HG03159 (cell line): Measurements from ENCODE around the gene RBBP8NL.

Source experiments
- ATAC-seq: cut with Tn5 transposase; IDR thresholded peaks from one replicate; pipeline ENCODE4 v1.9.1; 2021; ENCODE audit warnings: mild to moderate bottlenecking, moderate library complexity; ENCODE audit not compliant: unreplicated experiment

Gene RBBP8NL

DNA sequence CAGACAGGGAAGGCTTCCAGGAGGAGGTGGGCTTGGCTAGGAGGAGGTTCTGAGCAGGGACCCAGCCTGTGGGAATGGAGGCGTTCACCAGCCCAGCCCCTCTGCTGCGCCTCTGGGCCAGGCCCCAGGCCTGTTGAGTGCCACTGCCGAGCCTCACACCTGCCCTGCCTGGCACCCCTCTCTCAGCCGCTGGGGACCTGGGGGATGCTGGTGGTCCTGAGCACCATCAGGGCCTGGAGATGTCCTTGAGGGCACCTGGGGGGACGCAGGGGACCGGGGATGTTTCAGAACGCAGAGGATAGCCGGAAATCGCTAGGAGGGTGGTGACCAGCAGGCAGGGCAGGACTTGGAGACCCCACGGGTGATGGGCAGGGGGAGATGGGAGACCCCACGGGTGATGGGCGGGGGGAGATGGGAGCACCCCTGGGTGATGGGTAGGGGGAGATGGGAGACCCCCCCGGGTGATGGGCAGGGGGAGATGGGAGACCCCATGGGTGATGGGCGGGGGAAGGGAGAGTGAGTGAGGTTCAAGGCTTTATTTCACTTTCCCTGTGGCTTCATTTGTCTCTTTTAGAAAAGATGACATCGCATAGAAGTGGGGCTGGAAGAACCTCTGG is 35.7 kb upstream of the RBBP8NL start:
- no peak for ATAC-seq

DNA sequence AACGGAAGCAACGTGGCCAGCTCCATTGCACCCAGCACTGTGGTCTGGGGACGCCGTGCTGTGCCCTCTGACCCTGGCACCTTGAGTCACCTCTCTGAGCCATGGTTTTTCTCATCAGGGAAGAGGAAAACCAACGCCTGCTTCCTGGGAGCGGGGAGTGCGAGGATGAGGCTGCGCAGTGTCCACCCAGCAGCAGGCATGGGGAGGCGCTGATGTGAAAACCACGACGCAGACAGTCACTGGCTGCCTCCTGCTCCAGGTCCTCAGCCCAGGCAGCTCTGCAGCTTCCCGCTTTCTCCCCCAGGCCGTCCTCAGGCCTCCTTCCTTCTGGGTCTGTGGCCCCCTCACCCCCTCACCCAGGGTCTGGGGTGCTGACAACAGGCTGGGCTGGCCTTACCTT is 34.5 kb upstream of the RBBP8NL start:
- no peak for ATAC-seq

DNA sequence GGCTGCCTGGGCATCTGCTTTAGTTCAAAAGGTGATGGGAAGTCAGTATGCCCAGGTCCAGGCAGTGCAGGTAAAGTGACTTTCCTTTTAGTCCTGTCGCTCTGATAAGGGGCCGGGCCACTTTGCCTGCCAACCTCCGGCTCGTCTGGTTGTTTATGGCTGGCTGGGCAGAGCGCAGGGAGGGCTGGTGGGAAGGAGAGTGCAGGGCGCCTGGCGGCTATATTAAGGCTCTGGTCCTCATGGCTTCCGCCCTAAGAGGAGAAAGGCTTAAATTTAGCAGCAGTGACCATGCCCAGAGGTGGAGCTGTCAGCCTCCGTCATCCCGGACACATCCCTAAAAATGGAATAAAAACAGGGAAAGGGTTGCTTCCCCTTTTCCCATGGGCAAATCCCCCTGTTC is 33.8 kb upstream of the RBBP8NL start:
- no peak for ATAC-seq

DNA sequence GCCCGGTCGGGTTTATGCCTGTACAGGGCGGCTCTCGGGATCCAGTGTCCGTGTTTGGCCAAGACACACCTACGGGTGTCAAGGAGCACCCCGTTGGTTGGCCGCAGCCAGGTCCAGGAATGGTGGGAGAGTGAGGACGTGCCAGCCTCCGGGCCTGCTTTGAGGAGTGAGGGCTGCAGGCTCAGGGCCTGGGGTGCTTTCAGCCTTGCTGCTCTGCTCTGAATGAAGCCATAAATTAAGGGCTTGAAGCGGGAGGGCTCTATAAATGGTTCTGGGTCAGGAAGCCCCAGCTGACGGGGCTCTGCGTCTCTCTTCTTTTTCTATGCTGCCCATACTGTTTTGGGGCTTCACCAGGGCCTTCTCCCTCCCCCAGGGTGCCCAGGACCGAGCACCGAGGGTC is 33.3 kb upstream of the RBBP8NL start:
- no peak for ATAC-seq

DNA sequence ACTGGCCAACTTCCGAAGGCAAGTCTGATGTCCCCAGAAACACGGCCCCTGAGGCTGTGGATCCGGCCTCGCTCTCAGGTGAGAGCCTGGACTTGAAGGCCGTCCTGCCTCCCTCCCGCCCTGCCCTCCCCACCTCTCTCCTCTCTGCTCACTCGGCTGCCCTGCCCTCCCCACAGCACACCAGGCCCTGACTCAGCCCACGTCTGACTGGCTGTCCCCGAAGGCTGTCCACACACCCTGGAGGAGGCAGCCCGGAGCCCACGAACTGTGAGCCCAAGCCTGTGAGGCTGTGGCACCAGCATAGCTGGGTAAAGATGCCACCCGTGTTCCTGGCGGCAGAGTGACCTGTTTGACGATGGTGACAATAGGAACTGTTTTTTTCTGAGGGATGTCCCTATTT is 32.1 kb upstream of the RBBP8NL start:
- ATAC-seq, result no peak

DNA sequence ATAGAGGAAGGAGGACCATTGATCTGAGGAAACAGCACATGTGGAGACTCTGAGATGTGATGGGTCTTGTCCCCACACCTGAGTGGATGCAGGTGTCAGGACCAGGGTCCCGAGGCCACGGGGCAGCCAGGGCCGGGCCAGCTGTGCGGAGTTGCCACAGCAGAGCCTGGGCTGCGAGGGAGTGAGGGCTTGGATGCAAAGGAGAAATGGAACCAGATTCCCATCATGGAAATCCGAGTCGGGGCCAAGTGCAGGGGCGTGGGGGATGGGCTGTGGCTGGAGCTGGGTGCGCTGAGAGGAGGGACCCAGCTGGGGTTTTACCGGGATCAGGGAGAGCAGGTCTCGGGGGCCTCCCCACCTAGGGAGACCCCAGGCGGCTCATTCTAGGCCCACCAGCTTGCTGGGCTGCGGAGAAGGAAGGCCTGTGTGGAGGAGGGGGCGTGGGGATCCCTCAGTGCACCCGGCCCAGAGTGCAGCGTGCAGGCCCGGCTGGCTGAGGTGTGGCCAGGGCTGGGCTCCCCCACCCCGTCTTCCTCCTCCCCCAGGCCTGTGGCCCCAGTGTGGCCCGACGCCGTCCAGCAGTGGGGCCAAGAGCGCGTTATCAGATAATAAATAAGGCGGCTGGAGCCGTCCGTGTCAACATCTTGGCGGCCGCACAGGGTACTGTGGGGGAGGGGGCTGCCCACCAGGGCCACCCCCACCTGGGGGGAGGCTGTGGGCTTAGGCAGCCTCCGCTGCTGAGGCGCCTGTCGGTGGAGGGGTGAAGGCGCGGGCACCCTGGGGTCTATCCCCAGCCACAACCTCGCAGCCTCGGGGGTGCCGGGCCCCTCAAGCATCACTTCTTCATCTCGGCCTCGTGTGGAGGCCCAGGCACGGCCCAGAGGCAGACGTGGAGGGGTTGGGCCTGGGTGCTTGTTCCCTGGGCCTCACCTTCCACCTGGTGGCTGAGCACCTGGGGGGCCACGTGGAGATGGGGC is 31.2 kb upstream of the RBBP8NL start:
- ATAC-seq, result no peak

DNA sequence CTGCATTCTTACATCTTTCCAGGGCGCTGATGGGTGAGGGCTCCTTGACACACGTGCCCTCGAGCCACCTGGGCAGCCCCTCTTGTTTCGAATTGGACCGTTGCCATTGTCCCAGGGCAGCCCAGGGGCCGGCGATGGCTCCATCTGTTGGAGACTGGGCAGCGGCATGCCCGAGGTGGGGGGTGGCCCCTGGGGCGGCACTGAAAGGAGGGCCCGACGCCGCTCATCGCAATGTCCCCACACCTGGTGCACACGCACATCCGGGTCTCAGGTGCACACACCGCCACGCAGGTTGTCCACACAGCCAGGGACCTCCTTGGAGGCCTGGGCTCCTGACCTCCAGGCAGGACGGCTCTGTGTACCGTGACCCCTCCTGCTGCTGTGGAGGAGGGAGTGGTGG is 30.5 kb upstream of the RBBP8NL start:
- no peak for ATAC-seq

DNA sequence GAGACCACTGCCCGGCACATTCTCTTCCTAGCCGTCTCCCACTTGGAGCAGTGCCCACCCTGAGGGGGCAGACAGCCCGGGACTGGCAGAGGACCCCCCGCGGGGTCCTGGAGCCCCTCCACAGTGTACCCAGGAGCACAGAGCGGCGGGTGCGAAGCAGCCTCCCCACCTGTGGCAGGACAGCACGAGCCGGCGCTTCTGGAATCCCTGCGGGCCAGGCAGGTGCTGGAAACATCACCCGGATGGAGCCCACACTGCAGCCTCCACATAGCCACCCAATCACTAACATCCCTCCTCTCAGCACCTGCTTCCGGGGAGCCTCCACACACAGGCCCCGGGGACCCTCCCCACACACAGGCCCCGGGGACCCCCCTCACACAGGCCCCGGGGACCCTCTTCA is 29.8 kb upstream of the RBBP8NL start:
- no peak for ATAC-seq

DNA sequence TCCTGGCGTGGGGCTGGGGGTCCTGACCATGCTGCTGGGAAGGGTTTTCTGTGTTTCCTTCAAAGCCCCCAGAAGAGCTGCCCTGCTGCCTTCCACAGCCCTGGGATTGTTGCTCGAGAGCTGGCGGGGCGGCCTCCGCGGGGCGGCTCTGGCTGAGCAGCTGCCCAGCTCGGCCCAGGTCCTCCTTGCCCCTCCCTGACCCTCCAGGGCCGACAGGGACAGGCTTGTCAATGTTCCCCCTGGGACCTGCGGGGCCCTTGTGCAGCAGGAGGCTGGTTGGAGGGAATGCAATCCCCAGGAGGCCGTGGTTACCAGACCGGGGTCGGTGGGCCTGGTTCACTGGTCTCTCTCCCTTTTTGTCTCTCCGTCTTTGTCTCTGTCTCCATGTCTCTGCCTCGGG is 28.6 kb upstream of the RBBP8NL start:
- no peak for ATAC-seq

DNA sequence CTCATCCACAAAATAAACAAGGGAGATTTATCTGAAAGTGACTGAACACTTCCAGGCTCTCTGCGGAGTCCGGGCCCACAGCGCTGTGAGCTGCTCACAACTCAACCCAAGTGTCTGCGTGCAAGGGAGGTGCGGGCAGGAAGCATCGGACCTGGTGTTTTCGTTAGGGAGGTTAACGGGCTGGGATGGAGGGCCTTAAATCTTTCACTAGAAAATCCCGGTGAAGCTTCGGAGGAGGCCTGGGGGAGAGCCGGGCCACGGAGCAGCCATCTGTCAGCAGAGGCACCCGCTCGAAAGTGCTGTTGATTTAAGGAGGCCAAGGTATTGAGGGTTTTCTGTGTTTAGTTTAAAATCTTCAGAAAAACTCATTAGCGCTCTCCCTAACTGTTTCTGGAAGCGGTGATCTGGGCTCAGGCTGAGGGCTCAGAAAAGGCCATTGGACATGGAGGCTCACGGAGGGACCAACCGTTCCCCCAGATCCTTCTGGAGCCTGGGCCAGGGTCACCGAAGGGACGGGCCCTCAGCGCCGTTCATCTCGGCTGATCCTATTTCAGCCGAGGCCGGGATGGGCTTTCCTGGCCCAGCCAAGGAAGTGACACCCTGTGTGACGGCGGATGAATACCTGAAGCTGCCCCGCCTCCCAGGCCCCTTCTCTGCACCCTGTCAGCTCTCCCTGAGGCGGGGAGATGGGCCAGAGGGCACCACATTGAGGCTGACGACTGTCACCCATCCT is 27.7 kb upstream of the RBBP8NL start:
- no peak for ATAC-seq

DNA sequence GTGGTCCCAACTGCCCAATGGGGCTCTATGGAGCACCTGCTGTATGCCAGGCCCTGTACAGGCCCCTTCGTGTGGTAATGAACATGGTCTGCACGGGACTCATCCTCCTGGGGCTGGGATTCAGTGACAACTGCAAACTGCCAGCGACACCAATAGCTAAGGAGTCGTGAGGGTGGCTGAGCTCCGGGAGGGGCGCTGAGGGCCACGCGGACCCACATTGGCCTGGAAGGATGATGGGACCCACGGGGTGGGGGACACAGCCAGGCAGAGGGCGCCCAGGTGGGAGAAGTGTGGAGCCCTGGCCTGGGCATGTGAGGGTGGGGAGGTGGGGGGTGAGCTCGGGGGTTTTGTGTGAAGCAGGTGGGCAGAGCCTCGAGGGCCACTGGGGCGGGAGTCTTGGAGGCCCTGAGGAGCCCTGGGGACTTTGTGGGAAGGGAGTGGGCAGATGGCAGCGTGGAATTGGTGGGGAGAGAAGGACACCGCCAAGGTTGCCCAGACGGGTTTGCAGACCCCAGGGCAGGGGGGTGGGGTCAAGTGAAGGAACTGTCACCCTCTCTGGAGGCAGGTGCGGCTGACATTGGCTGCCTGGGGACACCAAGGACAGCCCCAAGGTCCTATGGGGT is 26.0 kb upstream of the RBBP8NL start:
- no peak for ATAC-seq

DNA sequence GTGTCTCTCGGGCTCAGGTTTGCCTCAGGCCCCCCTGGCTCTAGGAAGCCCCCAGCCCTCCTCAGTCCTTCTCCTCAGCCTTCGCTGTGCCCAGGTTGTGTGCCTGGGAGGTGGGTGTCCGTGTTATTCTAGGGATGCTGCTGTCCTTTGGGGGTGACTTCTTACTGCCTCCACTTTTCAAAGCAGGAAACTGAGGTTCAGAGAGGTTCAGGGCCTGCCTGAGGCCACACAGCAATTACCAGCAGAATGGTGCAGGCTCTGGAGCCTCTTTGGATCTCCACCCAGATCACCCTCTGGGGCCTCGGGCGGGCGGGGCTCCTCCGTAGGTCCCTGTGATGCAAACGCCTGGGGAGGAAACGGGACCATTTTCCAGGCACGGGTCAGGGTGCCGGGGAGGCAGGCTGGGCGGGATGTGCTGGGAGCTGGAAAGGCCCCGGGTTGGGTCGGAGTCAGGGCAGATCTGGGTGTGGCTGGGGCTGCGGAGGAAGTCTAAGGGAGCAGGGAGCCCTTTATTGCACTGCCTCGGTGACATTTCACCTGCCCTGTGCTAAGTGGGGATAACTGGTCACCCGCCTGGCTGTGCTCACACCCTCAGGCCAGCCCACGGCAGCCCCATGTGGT is 25.2 kb upstream of the RBBP8NL start:
- no peak for ATAC-seq

DNA sequence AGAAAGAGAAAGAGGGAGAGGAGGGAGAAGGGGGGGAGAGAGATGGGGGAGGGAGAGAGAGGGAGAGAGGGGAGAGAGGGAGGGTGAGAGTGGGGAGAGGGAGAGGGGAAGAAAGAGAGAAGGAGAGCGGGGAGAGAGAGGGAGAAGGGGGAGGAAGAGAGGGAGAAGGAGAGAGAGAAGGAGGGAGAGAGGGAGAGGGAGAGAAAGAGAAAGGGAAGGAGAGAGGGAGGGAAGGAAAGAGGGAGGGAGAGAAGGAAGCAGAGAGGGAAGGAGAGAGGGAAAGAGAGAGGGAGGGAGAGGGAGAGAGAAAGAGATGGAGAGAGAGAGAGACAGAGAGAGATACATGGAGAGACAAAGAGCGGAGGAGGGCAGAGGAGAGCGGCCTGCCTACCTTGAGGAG is 24.6 kb upstream of the RBBP8NL start:
- ATAC-seq, result no peak

DNA sequence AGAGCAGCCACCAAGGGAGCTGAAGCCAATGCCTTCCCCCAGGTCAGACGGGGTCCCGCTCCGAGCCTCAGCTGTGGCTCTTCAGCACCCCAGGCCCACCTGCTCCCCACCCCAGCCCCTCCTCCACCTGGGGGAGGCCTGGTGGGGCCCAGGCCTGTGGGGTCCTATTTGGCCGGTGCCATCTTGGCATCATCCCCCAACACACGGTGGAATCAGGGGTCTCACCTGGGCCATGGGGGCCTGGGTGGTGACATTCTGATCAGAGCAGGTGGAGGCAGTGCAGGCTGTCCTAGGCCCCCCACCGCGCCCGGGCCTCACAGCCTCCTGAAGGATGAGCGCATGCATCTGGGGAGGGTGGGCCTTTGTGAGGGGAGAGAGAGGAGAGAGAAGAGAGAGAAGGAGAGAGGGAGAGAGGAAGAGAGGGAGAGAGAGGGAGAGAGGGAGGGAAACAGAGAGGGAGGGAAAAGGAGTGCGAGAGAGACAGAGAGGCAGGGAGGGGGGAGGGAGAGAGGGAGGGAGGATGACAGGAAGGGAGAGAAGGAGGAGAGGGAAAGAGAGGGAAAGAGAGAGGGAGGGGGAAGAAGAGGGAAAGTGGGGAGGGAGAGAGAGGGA is 23.9 kb upstream of the RBBP8NL start:
- no peak for ATAC-seq

DNA sequence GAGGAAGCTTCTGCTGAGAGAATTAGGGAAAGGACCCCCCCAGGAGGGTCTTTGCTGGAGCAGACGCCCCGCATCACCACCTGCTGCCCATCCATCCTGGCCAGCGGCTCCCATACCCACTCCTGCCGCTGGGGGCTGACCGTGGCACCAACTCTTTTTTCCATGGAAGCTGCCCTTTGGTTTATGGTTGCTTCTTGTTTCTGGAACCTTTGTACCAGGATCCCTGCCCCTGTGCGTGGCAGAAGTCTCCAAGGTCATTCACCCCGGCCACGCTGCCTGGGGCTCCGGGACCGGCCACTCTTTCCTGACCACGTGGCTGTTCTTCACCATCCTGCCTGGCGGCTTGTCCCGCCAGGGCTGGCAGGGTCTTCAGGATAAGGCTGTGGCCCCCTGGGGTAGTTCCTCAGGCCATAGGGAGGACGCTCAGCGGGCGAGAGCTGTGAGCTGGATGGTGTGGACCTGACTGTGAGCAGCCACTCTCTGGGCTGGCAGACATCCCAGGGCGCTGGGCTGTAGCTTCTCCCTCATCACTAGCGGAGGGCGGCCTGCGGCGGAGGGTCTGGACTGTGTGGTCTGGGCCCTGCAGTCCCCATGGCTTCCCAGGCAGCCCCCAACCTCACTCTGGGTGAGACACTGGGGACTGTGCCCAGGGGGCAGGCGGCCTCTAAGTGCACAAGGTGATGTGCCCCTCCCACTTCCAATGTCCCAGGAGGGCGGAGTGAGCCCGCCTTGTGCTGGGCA is 22.8 kb upstream of the RBBP8NL start:
- no peak for ATAC-seq

DNA sequence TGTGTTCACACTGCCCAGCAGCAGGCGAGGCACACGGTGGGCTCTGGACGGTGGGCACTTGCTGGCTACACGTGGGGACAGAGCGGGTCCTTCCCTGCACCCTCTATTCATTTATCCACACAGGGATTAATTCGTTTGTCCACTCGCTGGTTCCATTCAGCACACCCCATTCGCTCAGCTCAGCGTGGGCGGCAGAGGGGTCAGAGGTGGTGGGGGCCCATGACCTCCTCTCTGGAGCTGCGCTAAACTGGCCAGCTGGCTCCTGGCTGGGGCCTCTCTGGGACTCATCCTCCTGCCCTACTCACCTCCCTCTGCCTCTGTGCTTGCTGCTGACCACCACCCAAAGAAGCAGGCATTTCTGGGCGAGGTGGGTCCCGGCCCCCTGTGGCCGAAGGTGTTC is 21.4 kb upstream of the RBBP8NL start:
- no peak for ATAC-seq

DNA sequence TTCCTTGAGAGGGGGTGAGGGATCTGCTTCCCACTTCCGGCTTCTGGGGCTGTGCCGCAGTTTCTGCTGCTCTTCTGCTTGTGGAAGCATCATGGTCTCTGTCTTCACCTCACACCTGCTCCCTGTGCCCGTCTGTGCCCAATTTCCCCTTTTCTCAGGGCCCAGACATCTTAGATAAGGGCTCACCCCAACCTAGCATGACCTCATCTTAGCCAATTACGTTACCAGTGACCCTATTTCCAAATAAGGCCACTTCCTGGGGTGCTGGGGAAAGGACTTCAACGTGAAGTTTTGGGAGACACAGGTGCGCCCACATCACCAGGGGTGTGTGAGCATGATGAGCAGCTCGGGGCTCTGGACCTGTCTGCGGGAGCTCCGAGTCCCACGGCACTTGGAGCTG is 20.7 kb upstream of the RBBP8NL start:
- no peak for ATAC-seq

DNA sequence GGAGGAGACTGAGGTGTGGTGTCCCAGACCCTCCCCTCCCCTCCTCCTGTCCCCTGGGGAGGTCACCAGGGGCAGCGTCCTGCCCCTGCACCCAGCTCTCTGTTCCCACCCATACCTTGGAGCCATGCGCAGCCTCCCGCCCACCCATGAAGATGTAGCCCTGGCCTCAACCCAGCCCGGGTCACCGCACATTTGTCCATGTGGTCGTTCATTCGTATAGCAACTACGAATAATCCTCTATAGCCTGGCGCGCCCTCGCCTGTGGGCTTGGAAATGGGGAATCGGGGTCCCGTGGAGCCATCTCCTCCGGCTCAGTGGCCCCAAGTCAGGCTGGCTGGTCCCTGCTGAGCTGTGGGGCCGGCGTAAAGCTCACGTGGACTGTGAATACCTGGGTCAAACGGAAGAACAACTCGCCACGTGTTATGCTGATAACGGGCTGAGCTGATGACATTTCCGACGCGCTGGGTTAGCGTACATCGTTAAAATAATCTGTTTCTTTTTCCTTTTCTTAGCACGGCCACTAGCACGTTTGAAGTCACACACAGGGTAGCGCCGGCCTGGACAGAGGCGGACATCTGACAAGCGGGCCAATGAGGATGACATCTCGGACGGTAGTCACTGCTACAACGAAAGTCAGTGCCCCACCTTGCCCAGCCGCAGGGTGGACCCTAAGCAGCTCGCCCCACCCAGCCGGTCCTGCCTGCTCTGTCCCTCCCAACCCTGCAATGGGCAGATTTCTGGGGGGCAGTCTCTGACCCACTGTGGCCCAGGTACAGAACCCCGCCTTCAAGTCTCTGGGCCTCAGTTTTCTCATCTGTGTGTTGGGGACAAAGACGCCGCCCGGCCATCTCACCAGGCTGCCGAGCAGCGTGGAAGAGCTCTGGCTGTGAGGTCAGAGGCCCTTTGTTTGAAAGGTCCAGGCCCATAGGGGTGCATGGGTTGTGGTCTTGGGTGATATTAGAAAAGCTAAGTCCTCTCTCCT is 19.8 kb upstream of the RBBP8NL start:
- no peak for ATAC-seq

DNA sequence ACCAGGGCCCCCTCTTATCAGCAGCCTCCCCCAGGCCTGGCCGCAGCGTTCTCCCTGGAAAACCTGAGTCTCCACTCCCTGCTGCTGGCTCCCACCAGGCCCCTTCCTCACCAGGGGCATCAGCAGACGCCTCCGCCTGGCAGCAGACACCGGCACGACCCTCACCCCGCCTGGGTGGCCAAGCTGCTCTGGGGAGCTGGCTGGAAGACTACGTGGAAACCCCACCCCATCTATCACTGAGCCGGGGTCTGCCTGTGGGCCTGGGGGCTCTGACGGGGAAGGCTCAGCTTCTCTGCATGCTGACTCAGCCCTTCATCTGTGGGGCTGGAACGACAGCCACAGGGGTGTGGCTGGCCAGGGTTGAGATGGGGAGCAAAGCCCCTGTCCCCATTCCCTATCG is 19.1 kb upstream of the RBBP8NL start:
- ATAC-seq, result no peak
